ENCODE data around the gene MT1A. TPM values are rescaled to one million over a fixed set of nuclear protein-coding genes. Genes with fewer than 3 reads are reported as not detected.
A peak's percentile ranks its signal among the peaks of the same experiment; 100 is the strongest.

The MT1A gene
- total RNA-seq, 1 donor from 2014 or later: not detected

DNA sequence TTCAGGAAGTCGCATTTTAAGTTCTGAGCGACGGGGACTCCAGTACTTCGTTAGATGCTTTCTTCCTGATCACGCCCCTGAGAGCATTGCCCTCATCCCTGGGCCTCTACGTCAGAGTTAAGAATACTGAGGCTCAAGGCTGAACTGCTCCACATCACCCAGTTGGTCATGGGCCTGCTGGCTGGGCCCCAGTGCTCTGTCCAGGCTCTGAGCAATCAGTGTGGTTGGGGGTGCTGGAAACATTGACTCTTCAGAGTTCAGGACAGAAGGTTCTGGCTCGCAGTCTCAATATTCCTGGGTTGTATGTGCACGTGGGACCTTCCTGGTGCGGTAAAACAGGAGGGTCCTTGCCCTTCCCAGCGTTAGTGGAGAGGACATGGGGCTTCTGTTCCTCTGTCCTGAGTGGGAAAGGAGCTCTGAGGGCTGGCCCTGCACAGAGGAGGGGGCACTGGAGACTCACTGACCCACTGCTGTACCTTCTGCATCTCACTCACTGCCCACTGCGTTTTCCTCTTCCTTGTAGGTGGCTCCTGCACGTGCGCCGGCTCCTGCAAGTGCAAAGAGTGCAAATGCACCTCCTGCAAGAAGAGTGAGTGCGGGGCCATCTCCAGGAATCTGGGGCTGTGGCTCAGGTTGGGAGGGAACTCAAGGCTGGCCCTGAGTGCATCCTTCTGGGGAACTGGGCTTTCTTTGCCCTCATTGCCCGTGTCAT lies 12.4 kb upstream of the MT1A start:
- H3K36me3 ChIP-seq (ENCODE audit: control insufficient read depth, insufficient read depth, low read length): no peaks in the 10 kb centered on the region
- no peaks in the 10 kb centered on the region for H3K27me3 ChIP-seq (ENCODE audit: control insufficient read depth, insufficient read depth, low read length)
- no peak for TF ChIP-seq CTCF (IDR thresholded peaks at IDR 0.05; ENCODE audit: insufficient read depth, low read length, severe bottlenecking)
- no peak for FAIRE-seq
- no peak for DNase-seq (ENCODE audit: low read depth)
- H3K4me3 ChIP-seq (ENCODE audit: low read depth, low read length): peak overlapping the region; percentile 70

- Histone ChIP-seq H3K4me3 (ENCODE audit: low read depth, low read length) (peak overlapping the region; percentile 70), H3K36me3 (ENCODE audit: control insufficient read depth, insufficient read depth, low read length) (no peaks in the 10 kb centered on the region), H3K27me3 (ENCODE audit: control insufficient read depth, insufficient read depth, low read length) (no peaks in the 10 kb centered on the region)
- no peak for TF ChIP-seq CTCF (IDR thresholded peaks at IDR 0.05; ENCODE audit: insufficient read depth, low read length, severe bottlenecking)
- DNase-seq (ENCODE audit: low read depth) (no peak), FAIRE-seq (no peak)
Observed at GRCh38 chr16:56626685-56627084, 11.8 kb upstream of the MT1A start.

DNA sequence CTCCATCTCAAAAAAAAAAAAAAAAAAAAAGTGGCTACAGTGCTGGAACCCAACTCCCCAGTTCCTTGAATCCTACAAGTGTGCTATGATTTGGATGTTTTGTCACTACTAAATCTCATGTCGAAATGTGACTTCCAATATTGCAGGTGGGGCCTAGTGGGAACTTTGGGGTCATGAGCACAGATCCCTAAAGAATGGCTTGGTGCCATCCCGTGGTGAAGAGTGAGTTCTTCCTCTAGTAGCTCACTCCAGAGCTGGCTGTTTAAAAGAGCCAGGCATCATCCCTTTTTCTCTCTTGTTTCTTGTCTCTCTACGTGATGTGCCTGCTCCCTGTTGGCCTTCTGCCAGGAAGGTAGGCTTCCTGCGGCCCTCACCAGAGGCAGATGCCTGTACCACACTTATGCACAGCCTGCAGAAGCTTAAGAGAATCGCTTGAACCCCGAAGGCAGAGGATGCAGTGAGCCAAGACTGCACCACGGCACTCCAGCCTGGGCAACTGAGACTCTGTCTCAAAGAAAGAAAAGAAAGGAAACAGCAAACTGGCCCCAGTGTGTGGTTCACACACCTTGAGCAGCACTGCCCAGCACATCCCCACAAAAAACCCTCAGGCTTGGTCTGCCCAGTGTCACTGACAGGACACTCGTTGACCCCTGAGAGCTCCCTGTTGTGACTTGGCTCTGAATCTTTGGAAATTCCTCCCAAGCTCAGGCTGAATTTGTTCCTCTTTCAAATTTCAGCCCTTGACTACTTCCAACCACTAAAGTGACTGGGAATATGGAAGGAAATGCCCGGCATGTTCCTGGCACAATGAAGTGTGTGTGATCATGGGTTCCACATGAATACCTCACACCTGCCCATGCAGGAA lies 9.7 kb upstream of the MT1A start:
- DNase-seq (ENCODE audit: low read depth): no peak
- no peak for FAIRE-seq
- TF ChIP-seq CTCF (IDR thresholded peaks at IDR 0.05; ENCODE audit: insufficient read depth, low read length, severe bottlenecking): no peak

GRCh38 chr16:56629531-56629930 lies 8.9 kb upstream of the MT1A start:
- Histone ChIP-seq H3K27me3 (ENCODE audit: control insufficient read depth, insufficient read depth, low read length) (peaks cover 8% of the 10 kb centered on the region), H3K4me3 (ENCODE audit: low read depth, low read length) (no peak overlapping the region), H3K36me3 (ENCODE audit: control insufficient read depth, insufficient read depth, low read length) (no peaks in the 10 kb centered on the region)
- DNase-seq (ENCODE audit: low read depth) (no peak), FAIRE-seq (no peak)
- TF ChIP-seq CTCF (IDR thresholded peaks at IDR 0.05; ENCODE audit: insufficient read depth, low read length, severe bottlenecking): no peak

More for the DNA sequence above, 9.7 kb upstream of the MT1A start:
- Histone ChIP-seq H3K27me3 (ENCODE audit: control insufficient read depth, insufficient read depth, low read length) (peaks cover 7% of the 10 kb centered on the region), H3K36me3 (ENCODE audit: control insufficient read depth, insufficient read depth, low read length) (no peaks in the 10 kb centered on the region), H3K4me3 (ENCODE audit: low read depth, low read length) (no peak overlapping the region)

DNA sequence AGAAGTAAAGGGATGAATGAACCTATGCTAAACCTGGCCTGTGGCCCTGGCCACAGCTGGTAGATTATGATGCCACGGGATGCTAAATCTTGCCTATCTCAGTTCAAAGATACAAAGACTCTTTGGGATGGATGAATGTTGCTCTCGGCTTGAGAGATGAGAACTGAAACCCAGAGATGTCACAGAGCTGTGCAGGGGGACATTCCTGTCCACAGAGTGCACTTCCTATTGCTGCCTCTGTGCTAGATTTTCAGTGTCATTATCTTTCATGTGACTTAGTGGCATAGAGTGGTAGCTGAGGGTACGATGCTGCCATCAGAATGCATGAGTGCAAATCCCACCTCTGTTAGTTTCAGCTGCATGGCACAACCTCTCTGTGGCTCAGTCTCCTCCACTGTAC lies 8.3 kb upstream of the MT1A start:
- Histone ChIP-seq H3K27me3 (ENCODE audit: control insufficient read depth, insufficient read depth, low read length) (peaks cover 11% of the 10 kb centered on the region), H3K4me3 (ENCODE audit: low read depth, low read length) (no peak overlapping the region), H3K36me3 (ENCODE audit: control insufficient read depth, insufficient read depth, low read length) (no peaks in the 10 kb centered on the region)
- FAIRE-seq: no peak
- no peak for DNase-seq (ENCODE audit: low read depth)
- TF ChIP-seq CTCF (IDR thresholded peaks at IDR 0.05; ENCODE audit: insufficient read depth, low read length, severe bottlenecking): no peak

All from bronchial epithelial cell (primary cell).